Measurements from ENCODE around the gene SLC2A1. TPM values are rescaled to one million over a fixed set of nuclear protein-coding genes. Genes with fewer than 3 reads are reported as not detected.

Gene SLC2A1
- total and polyA plus RNA-seq, 9 of the 15 experiments (the other 6 are each of a cell fraction or from before 2014, with no cell fraction given), result 12.6 to 153 (median 48.0) TPM

DNA sequence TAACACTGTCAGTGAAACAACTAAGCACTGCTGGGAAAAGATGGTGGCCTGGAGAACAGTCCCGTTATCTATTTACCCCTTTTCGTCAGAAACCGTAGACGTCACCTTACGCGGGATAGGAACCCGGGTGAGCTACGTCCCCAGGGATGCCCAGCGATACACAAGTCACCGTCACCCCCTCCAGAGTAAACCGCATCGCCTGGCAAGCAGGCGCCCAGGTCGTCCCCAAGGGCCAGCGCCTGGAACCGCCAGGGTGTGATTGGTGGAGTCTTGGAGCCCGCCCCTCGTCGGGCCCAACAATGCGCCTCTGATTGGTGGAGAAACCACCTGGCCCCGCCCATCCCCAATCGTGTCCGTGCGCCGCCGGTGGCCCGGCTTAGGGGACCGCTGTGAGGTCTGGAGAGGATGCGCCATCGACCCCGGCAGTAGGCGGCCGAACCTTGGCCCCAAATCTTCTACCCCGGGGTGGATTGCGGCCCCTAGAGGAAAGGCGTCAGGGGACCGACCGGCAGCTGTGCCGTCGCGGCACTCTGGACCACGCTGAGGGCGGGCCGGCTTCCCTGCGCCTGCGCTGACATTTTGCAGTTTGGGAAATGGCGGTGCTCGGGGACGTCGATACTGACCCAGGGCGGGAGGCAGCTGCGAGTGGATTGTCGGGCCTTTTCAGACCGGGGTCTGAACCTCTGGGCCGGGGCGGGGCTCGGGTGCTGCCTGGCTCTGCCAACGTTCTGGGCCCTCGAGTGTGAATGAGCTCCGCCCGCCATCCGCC lies 34.4 kb downstream of the SLC2A1 start (continued):
- TF ChIP-seq, protein P1, sequence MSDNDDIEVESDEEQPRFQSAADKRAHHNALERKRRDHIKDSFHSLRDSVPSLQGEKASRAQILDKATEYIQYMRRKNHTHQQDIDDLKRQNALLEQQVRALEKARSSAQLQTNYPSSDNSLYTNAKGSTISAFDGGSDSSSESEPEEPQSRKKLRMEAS (CRISPR knock-in tag; IDR thresholded peaks at IDR 0.05), result peak; percentile 67; the same call in 1 of the 2 replicates
- TF ChIP-seq POLR2AphosphoS5 (IDR thresholded peaks at IDR 0.05; ENCODE audit: control insufficient read depth, insufficient read depth, low read depth, low read length) (peak; percentile 38; the same call in 1 of the 2 replicates), MAZ (CRISPR knock-in tag; conservative IDR thresholded peaks at IDR 0.05 in 1 of 2, IDR thresholded peaks at IDR 0.05 in 1 of 2) (peak; percentile 69 to 81), ZFP1 (CRISPR knock-in tag; IDR thresholded peaks at IDR 0.05) (no peak), RBM25 (IDR thresholded peaks at IDR 0.05; ENCODE audit: low read depth, low read length, severe bottlenecking) (peak; percentile 89), ZNF77 (CRISPR knock-in tag; IDR thresholded peaks at IDR 0.05) (0 out of 2 replicates have a peak, but pooled peaks have one; percentile 62)
- TF ChIP-seq, protein P2, sequence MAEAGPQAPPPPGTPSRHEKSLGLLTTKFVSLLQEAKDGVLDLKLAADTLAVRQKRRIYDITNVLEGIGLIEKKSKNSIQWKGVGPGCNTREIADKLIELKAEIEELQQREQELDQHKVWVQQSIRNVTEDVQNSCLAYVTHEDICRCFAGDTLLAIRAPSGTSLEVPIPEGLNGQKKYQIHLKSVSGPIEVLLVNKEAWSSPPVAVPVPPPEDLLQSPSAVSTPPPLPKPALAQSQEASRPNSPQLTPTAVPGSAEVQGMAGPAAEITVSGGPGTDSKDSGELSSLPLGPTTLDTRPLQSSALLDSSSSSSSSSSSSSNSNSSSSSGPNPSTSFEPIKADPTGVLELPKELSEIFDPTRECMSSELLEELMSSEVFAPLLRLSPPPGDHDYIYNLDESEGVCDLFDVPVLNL (CRISPR knock-in tag; IDR thresholded peaks at IDR 0.05; ENCODE audit: low read depth), result 0 out of 2 replicates have a peak, but pooled peaks have one; percentile 14
- TF ChIP-seq, protein P3, sequence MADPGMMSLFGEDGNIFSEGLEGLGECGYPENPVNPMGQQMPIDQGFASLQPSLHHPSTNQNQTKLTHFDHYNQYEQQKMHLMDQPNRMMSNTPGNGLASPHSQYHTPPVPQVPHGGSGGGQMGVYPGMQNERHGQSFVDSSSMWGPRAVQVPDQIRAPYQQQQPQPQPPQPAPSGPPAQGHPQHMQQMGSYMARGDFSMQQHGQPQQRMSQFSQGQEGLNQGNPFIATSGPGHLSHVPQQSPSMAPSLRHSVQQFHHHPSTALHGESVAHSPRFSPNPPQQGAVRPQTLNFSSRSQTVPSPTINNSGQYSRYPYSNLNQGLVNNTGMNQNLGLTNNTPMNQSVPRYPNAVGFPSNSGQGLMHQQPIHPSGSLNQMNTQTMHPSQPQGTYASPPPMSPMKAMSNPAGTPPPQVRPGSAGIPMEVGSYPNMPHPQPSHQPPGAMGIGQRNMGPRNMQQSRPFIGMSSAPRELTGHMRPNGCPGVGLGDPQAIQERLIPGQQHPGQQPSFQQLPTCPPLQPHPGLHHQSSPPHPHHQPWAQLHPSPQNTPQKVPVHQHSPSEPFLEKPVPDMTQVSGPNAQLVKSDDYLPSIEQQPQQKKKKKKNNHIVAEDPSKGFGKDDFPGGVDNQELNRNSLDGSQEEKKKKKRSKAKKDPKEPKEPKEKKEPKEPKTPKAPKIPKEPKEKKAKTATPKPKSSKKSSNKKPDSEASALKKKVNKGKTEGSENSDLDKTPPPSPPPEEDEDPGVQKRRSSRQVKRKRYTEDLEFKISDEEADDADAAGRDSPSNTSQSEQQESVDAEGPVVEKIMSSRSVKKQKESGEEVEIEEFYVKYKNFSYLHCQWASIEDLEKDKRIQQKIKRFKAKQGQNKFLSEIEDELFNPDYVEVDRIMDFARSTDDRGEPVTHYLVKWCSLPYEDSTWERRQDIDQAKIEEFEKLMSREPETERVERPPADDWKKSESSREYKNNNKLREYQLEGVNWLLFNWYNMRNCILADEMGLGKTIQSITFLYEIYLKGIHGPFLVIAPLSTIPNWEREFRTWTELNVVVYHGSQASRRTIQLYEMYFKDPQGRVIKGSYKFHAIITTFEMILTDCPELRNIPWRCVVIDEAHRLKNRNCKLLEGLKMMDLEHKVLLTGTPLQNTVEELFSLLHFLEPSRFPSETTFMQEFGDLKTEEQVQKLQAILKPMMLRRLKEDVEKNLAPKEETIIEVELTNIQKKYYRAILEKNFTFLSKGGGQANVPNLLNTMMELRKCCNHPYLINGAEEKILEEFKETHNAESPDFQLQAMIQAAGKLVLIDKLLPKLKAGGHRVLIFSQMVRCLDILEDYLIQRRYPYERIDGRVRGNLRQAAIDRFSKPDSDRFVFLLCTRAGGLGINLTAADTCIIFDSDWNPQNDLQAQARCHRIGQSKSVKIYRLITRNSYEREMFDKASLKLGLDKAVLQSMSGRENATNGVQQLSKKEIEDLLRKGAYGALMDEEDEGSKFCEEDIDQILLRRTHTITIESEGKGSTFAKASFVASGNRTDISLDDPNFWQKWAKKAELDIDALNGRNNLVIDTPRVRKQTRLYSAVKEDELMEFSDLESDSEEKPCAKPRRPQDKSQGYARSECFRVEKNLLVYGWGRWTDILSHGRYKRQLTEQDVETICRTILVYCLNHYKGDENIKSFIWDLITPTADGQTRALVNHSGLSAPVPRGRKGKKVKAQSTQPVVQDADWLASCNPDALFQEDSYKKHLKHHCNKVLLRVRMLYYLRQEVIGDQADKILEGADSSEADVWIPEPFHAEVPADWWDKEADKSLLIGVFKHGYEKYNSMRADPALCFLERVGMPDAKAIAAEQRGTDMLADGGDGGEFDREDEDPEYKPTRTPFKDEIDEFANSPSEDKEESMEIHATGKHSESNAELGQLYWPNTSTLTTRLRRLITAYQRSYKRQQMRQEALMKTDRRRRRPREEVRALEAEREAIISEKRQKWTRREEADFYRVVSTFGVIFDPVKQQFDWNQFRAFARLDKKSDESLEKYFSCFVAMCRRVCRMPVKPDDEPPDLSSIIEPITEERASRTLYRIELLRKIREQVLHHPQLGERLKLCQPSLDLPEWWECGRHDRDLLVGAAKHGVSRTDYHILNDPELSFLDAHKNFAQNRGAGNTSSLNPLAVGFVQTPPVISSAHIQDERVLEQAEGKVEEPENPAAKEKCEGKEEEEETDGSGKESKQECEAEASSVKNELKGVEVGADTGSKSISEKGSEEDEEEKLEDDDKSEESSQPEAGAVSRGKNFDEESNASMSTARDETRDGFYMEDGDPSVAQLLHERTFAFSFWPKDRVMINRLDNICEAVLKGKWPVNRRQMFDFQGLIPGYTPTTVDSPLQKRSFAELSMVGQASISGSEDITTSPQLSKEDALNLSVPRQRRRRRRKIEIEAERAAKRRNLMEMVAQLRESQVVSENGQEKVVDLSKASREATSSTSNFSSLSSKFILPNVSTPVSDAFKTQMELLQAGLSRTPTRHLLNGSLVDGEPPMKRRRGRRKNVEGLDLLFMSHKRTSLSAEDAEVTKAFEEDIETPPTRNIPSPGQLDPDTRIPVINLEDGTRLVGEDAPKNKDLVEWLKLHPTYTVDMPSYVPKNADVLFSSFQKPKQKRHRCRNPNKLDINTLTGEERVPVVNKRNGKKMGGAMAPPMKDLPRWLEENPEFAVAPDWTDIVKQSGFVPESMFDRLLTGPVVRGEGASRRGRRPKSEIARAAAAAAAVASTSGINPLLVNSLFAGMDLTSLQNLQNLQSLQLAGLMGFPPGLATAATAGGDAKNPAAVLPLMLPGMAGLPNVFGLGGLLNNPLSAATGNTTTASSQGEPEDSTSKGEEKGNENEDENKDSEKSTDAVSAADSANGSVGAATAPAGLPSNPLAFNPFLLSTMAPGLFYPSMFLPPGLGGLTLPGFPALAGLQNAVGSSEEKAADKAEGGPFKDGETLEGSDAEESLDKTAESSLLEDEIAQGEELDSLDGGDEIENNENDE (IDR thresholded peaks at IDR 0.05; ENCODE audit: low read depth, low read length), result peak; percentile 45
- TF ChIP-seq, protein P4, sequence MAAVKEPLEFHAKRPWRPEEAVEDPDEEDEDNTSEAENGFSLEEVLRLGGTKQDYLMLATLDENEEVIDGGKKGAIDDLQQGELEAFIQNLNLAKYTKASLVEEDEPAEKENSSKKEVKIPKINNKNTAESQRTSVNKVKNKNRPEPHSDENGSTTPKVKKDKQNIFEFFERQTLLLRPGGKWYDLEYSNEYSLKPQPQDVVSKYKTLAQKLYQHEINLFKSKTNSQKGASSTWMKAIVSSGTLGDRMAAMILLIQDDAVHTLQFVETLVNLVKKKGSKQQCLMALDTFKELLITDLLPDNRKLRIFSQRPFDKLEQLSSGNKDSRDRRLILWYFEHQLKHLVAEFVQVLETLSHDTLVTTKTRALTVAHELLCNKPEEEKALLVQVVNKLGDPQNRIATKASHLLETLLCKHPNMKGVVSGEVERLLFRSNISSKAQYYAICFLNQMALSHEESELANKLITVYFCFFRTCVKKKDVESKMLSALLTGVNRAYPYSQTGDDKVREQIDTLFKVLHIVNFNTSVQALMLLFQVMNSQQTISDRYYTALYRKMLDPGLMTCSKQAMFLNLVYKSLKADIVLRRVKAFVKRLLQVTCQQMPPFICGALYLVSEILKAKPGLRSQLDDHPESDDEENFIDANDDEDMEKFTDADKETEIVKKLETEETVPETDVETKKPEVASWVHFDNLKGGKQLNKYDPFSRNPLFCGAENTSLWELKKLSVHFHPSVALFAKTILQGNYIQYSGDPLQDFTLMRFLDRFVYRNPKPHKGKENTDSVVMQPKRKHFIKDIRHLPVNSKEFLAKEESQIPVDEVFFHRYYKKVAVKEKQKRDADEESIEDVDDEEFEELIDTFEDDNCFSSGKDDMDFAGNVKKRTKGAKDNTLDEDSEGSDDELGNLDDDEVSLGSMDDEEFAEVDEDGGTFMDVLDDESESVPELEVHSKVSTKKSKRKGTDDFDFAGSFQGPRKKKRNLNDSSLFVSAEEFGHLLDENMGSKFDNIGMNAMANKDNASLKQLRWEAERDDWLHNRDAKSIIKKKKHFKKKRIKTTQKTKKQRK (IDR thresholded peaks at IDR 0.05; ENCODE audit: borderline replicate concordance, low read depth, low read length), result no peak
